Keratinocyte (primary cell): ENCODE data around the gene RICTOR. TPM values are rescaled to one million over a fixed set of nuclear protein-coding genes. Genes with fewer than 3 reads are reported as not detected.

ENCODE experiments used
- DNase-seq: peaks from one replicate; pipeline ENCODE4 v3.0.0-alpha.2; 2011; ENCODE audit warnings: low read depth, missing footprints, low spot score
- FAIRE-seq: peaks from 2 replicates; lab custom pipeline; 2011; peaks lifted over from hg19 to GRCh38; lab: Jason Lieb, UNC
- H2AFZ ChIP-seq: 2 replicates; pipeline ENCODE4 v1.6.0; 2012; ENCODE audit warnings: low read length, control low read depth, inconsistent platforms; ENCODE audit not compliant: control insufficient read depth
- H3K27ac ChIP-seq: 2 replicates; pipeline ENCODE4 v1.5.1; 2011; ENCODE audit warnings: low read length; ENCODE audit not compliant: control insufficient read depth, insufficient read depth
- H3K27me3 ChIP-seq: 3 replicates; pipeline ENCODE4 v1.6.0; 2011; ENCODE audit warnings: low read length; ENCODE audit not compliant: control insufficient read depth, insufficient read depth; ENCODE audit errors: extremely low read depth
- H3K36me3 ChIP-seq, 2 experiments: 2 replicates in 1 of 2; 3 replicates in 1 of 2; pipeline ENCODE4 v1.5.1; 2011; ENCODE audit warnings: low read length in 2 of 2, mild to moderate bottlenecking in 1 of 2; ENCODE audit not compliant: control insufficient read depth in 2 of 2, insufficient read depth in 2 of 2; ENCODE audit errors: extremely low read depth in 1 of 2
- H3K4me1 ChIP-seq: 3 replicates; pipeline ENCODE4 v1.5.1; 2011; ENCODE audit warnings: low read length; ENCODE audit not compliant: control insufficient read depth, insufficient read depth; ENCODE audit errors: extremely low read depth
- H3K4me2 ChIP-seq: 3 replicates; pipeline ENCODE4 v1.6.0; 2011; ENCODE audit warnings: low read depth, low read length; ENCODE audit not compliant: control insufficient read depth, insufficient read depth; ENCODE audit errors: extremely low read depth
- H3K4me3 ChIP-seq, 3 experiments: fragments of 200-600 bp in 1 of 3; sonication (generic) in 1 of 3; 2 replicates in 2 of 3; 3 replicates in 1 of 3; pipeline ENCODE4 v1.5.1; 2011 to 2016; ENCODE audit warnings: low read length in 3 of 3, mild to moderate bottlenecking in 3 of 3, control low read depth in 2 of 3, inconsistent platforms in 1 of 3, low read depth in 1 of 3, mixed read lengths in 1 of 3, mixed run types in 1 of 3, moderate library complexity in 1 of 3; ENCODE audit not compliant: control insufficient read depth in 2 of 3, insufficient read depth in 2 of 3; ENCODE audit errors: extremely low read depth in 1 of 3
- H3K79me2 ChIP-seq: 2 replicates; pipeline ENCODE4 v1.6.0; 2012; ENCODE audit warnings: low read length; ENCODE audit not compliant: control insufficient read depth, insufficient read depth
- H3K9ac ChIP-seq: 3 replicates; pipeline ENCODE4 v1.6.0; 2011; ENCODE audit warnings: low read length; ENCODE audit not compliant: control insufficient read depth, insufficient read depth; ENCODE audit errors: extremely low read depth
- H3K9me1 ChIP-seq: 3 replicates; pipeline ENCODE4 v1.6.0; 2011; ENCODE audit warnings: low read length; ENCODE audit not compliant: control insufficient read depth, insufficient read depth; ENCODE audit errors: extremely low read depth
- H3K9me3 ChIP-seq: 2 replicates; pipeline ENCODE4 v1.5.1; 2012; ENCODE audit warnings: low read depth, low read length; ENCODE audit not compliant: control insufficient read depth
- H4K20me1 ChIP-seq: 3 replicates; pipeline ENCODE4 v1.6.0; 2011; ENCODE audit warnings: low read length; ENCODE audit not compliant: control insufficient read depth, insufficient read depth; ENCODE audit errors: extremely low read depth
- CTCF ChIP-seq, 3 experiments: IDR thresholded peaks in 1 of 3; conservative IDR thresholded peaks in 1 of 3; optimal IDR thresholded peaks in 1 of 3; 2 replicates in 2 of 3; 3 replicates in 1 of 3; pipeline versions ENCODE3 to v1.5.1; 2011; ENCODE audit warnings: low read length in 3 of 3, mild to moderate bottlenecking in 3 of 3, moderate library complexity in 2 of 3, control low read depth in 1 of 3, inconsistent platforms in 1 of 3; ENCODE audit not compliant: insufficient read depth in 2 of 3; ENCODE audit errors: extremely low read depth in 1 of 3
- EZH2 ChIP-seq: IDR thresholded peaks from one replicate; pipeline ENCODE4 v1.6.1; 2012; ENCODE audit warnings: inconsistent platforms, mild to moderate bottlenecking, low read length, moderate library complexity
- dilution Hi-C: fragments of 300-500 bp; cut with MboI; formaldehyde crosslinking; loops from one replicate; pipeline ENCODE4 v1.7.0; 2020; ENCODE audit warnings: low sequenced_read_pairs; ENCODE audit not compliant: extremely low pct_ligation_motif_present
- polyA plus RNA-seq, 5 experiments: library from polyadenylated mRNA; depleted of rRNA in 3 of 5; stranded (reverse) in 3 of 5; stranded (forward) in 1 of 5; unstranded in 1 of 5; fragments of >200 nt; gene quantifications; 1 replicate in 1 of 5; 2 replicates in 3 of 5; 3 replicates in 1 of 5; pipeline versions ENCODE4 v1.2.1 to v1.2.3, GENCODE V29; 2011 to 2012; ENCODE audit warnings: missing spikeins in 2 of 5, low read depth in 1 of 5, low replicate concordance in 1 of 5

The RICTOR gene
- polyA plus RNA-seq, 1 donor (not counting 4 experiments of a cell fraction or from before 2014, with no cell fraction given): 11.5 TPM

GRCh38 chr5:38948501-38948900, 125.7 kb downstream of the RICTOR start:
- TF ChIP-seq CTCF (optimal IDR thresholded peaks at IDR 0.05 in 1 of 3, IDR thresholded peaks at IDR 0.05 in 1 of 3, conservative IDR thresholded peaks at IDR 0.05 in 1 of 3; ENCODE audit: extremely low read depth in 1 of 3, insufficient read depth in 2 of 3, low read length in 3 of 3): no peak
- no peak for TF ChIP-seq EZH2
- Histone ChIP-seq H3K27me3 (no peaks in the 10 kb centered on the region), H3K9me1 (no peaks in the 10 kb centered on the region), H3K4me3 (no peak overlapping the region), H3K27ac (no peak overlapping the region), H3K9me3 (no peaks in the 10 kb centered on the region), H3K36me3 (peaks cover 2 to 21% of the 10 kb centered on the region in 2 experiments), H4K20me1 (no peaks in the 10 kb centered on the region), H2AFZ (no peak overlapping the region), H3K4me1 (no peaks in the 10 kb centered on the region), H3K9ac (no peak overlapping the region), H3K79me2 (no peaks in the 10 kb centered on the region), H3K4me2 (no peak overlapping the region)
- dilution Hi-C loops: no loop called here
- DNase-seq: no peak
- FAIRE-seq: no peak

GRCh38 chr5:38944282-38944681, 129.9 kb downstream of the RICTOR start:
- no peaks in the 10 kb centered on the region for H3K27me3 ChIP-seq
- no peak overlapping the region for H3K4me2 ChIP-seq
- H3K79me2 ChIP-seq: no peaks in the 10 kb centered on the region
- peaks cover 2 to 9% of the 10 kb centered on the region in 2 experiments for H3K36me3 ChIP-seq
- FAIRE-seq: no peak
- no peak overlapping the region for H2AFZ ChIP-seq
- H3K4me1 ChIP-seq: no peaks in the 10 kb centered on the region
- H3K9me1 ChIP-seq: no peaks in the 10 kb centered on the region
- H3K9me3 ChIP-seq: no peaks in the 10 kb centered on the region
- TF ChIP-seq CTCF (optimal IDR thresholded peaks at IDR 0.05 in 1 of 3, IDR thresholded peaks at IDR 0.05 in 1 of 3, conservative IDR thresholded peaks at IDR 0.05 in 1 of 3; ENCODE audit: extremely low read depth in 1 of 3, insufficient read depth in 2 of 3, low read length in 3 of 3) (no peak), EZH2 (no peak)
- H3K9ac ChIP-seq: no peak overlapping the region
- dilution Hi-C loops: no loop called here
- H3K27ac ChIP-seq: no peak overlapping the region
- no peaks in the 10 kb centered on the region for H4K20me1 ChIP-seq
- no peak overlapping the region for H3K4me3 ChIP-seq
- no peak for DNase-seq
